ENCODE measurements around the gene PRSS57.
"Not testable (repeated sequence)": the region's sequence is repeated elsewhere in the genome, so short reads cannot be mapped to it uniquely, and the experiment has no call there.

PRSS57 gene

GRCh38 chr19:688992-689391 lies 6.3 kb downstream of the PRSS57 start:
- DNase-seq, result no peak

- DNase-seq, result no peak
Measured at GRCh38 chr19:688214-688613, 7.0 kb downstream of the PRSS57 start.

- DNase-seq, result no peak
Measured at GRCh38 chr19:687569-688166, 7.6 kb downstream of the PRSS57 start.

GRCh38 chr19:686589-687297 lies 8.5 kb downstream of the PRSS57 start:
- DNase-seq, result no peak

- DNase-seq, result no peak
Measured at GRCh38 chr19:685454-685931, 9.8 kb downstream of the PRSS57 start.

- DNase-seq, result no peak
Measured at GRCh38 chr19:682678-683320, 12.5 kb downstream of the PRSS57 start.

- peak; percentile 97 for DNase-seq
Measured at GRCh38 chr19:681029-682019, 13.9 kb downstream of the PRSS57 start.

GRCh38 chr19:680287-681028 lies 14.8 kb downstream of the PRSS57 start:
- DNase-seq, result peak; percentile 99

- peak; percentile 17 to 63 for DNase-seq
Measured at GRCh38 chr19:679418-680286, 15.6 kb downstream of the PRSS57 start.

- DNase-seq, result no peak
Measured at GRCh38 chr19:678791-679388, 16.4 kb downstream of the PRSS57 start.

- no peak for DNase-seq
Measured at GRCh38 chr19:677601-678436, 17.4 kb downstream of the PRSS57 start.

- no peak for DNase-seq
Measured at GRCh38 chr19:677201-677600, 18.1 kb downstream of the PRSS57 start.

- no peak for DNase-seq
Measured at GRCh38 chr19:676339-677105, 18.7 kb downstream of the PRSS57 start, which contains the start of gene FSTL3. TSS of gene FSTL3 (plus strand) at chr19:676392. CDS start at chr19:676424, 32 bp downstream.

- DNase-seq, result no peak
Measured at GRCh38 chr19:676007-676338, 19.3 kb downstream of the PRSS57 start.

- DNase-seq, result no peak
Measured at GRCh38 chr19:674282-675151, 20.7 kb downstream of the PRSS57 start.

- DNase-seq, result no peak
Measured at GRCh38 chr19:670609-671075, 24.6 kb downstream of the PRSS57 start.

GRCh38 chr19:668675-669434 lies 26.4 kb downstream of the PRSS57 start:
- DNase-seq, result not testable (repeated sequence)

Data from inflammatory macrophage (primary cell).